GM18907 (cell line): ENCODE results near the gene ADAP1.
"Not testable (repeated sequence)": the region's sequence is repeated elsewhere in the genome, so short reads cannot be mapped to it uniquely, and the experiment has no call there.

ENCODE experiments used
- ATAC-seq: cut with Tn5 transposase; IDR thresholded peaks from one replicate; pipeline ENCODE4 v1.9.1; 2021; ENCODE audit warnings: mild to moderate bottlenecking, moderate library complexity; ENCODE audit not compliant: unreplicated experiment

Gene ADAP1

GRCh38 chr7:884191-885003 is 70.1 kb downstream of the ADAP1 start:
- ATAC-seq: no peak

- ATAC-seq: no peak
Measured at GRCh38 chr7:883055-884021, 71.1 kb downstream of the ADAP1 start.

- ATAC-seq: no peak
Measured at GRCh38 chr7:882336-883035, 72.0 kb downstream of the ADAP1 start.

GRCh38 chr7:881441-882234 is 72.8 kb downstream of the ADAP1 start:
- no peak for ATAC-seq

GRCh38 chr7:880450-880849 is 74.0 kb downstream of the ADAP1 start:
- no peak for ATAC-seq

GRCh38 chr7:879706-880105 is 74.8 kb downstream of the ADAP1 start:
- ATAC-seq: no peak

- ATAC-seq: no peak
Measured at GRCh38 chr7:879093-879492, 75.4 kb downstream of the ADAP1 start.

- no peak for ATAC-seq
Measured at GRCh38 chr7:877312-878232, 76.9 kb downstream of the ADAP1 start.

GRCh38 chr7:876972-877311 is 77.5 kb downstream of the ADAP1 start:
- peak; percentile 30 for ATAC-seq

GRCh38 chr7:876077-876971 is 78.2 kb downstream of the ADAP1 start, which contains the start of gene GET4:
Gene GET4, plus strand, starts transcription at chr7:876554. Its CDS starts 92 bp downstream, at chr7:876646.
- peak; percentile 76 for ATAC-seq

GRCh38 chr7:875476-876076 is 78.9 kb downstream of the ADAP1 start:
- no peak for ATAC-seq

GRCh38 chr7:875051-875450 is 79.4 kb downstream of the ADAP1 start:
- ATAC-seq: no peak

- no peak for ATAC-seq
Measured at GRCh38 chr7:874031-874749, 80.3 kb downstream of the ADAP1 start.

- no peak for ATAC-seq
Measured at GRCh38 chr7:873367-874002, 81.0 kb downstream of the ADAP1 start.

- ATAC-seq: not testable (repeated sequence)
Measured at GRCh38 chr7:872685-873084, 81.8 kb downstream of the ADAP1 start.

- ATAC-seq: no peak
Measured at GRCh38 chr7:871900-872537, 82.5 kb downstream of the ADAP1 start.
